ENCODE results near the gene IFNGR1. TPM values are rescaled to one million over a fixed set of nuclear protein-coding genes. Genes with fewer than 3 reads are reported as not detected.
"Not testable (repeated sequence)": the region's sequence is repeated elsewhere in the genome, so short reads cannot be mapped to it uniquely, and the experiment has no call there.

IFNGR1 gene
- total RNA-seq, 4 donors from 2014 or later = 54.7 to 97.4 (median 61.1) TPM

DNA sequence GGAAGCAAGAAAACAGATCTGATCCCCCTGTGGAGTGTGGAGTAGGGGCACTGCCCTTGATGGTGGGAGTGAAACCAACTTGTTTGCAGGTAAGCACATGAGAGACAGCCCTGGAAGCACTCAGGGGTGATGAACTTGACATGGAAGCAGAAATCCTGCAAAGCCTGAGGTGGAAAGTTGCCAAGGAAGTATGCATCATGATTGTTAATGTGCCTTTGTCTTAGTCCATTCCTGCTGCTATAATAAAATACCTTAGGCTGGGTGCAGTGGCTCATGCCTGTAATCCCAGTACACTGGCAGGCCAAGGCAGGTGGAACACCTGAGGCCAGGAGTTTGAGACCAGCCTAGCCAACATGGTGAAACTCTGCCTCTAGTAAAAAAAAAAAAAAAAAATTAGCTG is 40.2 kb upstream of the IFNGR1 start:
- Histone ChIP-seq H3K27ac (no peak overlapping the region), H3K4me1 (peaks cover 3 to 15% of the 10 kb centered on the region in 2 donors), H3K36me3 (no peaks in the 10 kb centered on the region), H3K9me3 (no peaks in the 10 kb centered on the region), H3K27me3 (no peaks in the 10 kb centered on the region), H3K4me3 (no peak overlapping the region)
- intact Hi-C loops (cut with DNase I; ENCODE audit: low total_unique reads) = no loop called here
- TF ChIP-seq POLR2A (IDR thresholded peaks at IDR 0.05) = no peak
- TF ChIP-seq, protein P1, sequence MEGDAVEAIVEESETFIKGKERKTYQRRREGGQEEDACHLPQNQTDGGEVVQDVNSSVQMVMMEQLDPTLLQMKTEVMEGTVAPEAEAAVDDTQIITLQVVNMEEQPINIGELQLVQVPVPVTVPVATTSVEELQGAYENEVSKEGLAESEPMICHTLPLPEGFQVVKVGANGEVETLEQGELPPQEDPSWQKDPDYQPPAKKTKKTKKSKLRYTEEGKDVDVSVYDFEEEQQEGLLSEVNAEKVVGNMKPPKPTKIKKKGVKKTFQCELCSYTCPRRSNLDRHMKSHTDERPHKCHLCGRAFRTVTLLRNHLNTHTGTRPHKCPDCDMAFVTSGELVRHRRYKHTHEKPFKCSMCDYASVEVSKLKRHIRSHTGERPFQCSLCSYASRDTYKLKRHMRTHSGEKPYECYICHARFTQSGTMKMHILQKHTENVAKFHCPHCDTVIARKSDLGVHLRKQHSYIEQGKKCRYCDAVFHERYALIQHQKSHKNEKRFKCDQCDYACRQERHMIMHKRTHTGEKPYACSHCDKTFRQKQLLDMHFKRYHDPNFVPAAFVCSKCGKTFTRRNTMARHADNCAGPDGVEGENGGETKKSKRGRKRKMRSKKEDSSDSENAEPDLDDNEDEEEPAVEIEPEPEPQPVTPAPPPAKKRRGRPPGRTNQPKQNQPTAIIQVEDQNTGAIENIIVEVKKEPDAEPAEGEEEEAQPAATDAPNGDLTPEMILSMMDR (IDR thresholded peaks at IDR 0.05 in 4 of 5, conservative IDR thresholded peaks at IDR 0.05 in 1 of 5) = no peak
- in situ Hi-C loops (cut with MboI; ENCODE audit: low sequenced_read_pairs in 4 of 4) = loop anchor here in 1 of 4 donors (25.0 kb wide), 1 partner anchor 378 kb away; no protein-coding TSS in a partner anchor
- ATAC-seq (no peak), DNase-seq (no peak)

DNA sequence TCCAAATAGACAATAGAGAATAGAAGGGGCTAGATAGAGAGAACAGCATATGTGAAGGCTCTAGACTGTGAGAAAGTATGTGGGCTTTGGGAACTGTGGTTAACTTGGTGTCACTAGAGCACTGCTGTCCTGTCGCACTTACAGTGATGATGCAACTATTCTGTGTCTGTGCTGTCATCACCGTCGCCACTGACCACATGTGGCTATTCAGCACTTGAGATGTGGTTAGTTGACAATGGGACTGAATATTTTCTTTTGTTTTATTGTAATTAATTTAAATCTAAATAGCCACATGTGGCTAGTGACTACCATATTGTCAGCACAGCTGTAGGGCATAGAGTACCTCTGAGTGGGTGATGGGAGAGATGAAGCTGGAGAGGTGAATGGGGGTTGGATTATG is 39.0 kb upstream of the IFNGR1 start:
- ATAC-seq = no peak
- intact Hi-C loops (cut with DNase I; ENCODE audit: low total_unique reads) = no loop called here
- no peak overlapping the region for H3K27ac ChIP-seq
- no peak overlapping the region for H3K4me3 ChIP-seq
- no peaks in the 10 kb centered on the region for H3K36me3 ChIP-seq
- peaks cover 3 to 15% of the 10 kb centered on the region in 2 donors for H3K4me1 ChIP-seq
- TF ChIP-seq, protein P1 (IDR thresholded peaks at IDR 0.05 in 4 of 5, conservative IDR thresholded peaks at IDR 0.05 in 1 of 5) = no peak
- TF ChIP-seq POLR2A (IDR thresholded peaks at IDR 0.05) = no peak
- in situ Hi-C loops (cut with MboI; ENCODE audit: low sequenced_read_pairs in 4 of 4) = loop anchor here in 1 of 4 donors (25.0 kb wide), 1 partner anchor 379 kb away; no protein-coding TSS in a partner anchor
- no peaks in the 10 kb centered on the region for H3K27me3 ChIP-seq
- H3K9me3 ChIP-seq = no peaks in the 10 kb centered on the region
- no peak for DNase-seq

DNA sequence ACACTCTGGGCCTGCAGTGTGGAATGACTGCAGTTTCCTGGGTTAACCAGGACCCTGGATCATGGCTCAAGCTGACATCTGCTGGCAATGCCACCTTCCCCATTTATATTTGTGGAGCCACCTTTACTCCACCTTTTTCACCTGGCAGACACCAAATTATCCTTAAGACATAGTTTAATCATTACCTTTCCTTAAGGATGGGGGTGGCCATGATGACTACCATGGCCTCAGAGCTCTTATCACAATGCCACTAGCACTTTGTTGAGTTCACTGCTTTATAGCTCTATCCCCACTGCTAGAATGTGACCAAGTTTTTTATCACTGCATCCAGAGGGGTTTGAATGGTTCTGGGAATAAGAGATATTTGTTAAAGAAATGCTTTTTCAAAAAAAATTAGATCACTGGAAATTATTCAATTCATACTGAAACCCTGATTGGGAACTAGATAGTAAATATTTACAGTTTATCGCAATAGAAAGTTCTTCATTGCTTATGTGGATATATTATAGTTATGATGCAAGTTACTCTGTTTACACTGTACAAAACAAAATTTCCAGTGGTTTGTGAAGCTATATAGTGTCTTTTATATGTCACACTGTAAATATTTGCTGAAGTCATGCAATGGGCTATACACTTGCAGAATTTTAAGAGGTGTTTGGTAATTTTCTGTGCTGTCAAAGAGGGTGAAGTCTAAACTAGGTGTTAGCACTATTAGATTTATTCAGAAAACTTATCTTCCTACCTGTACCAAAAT is 37.3 kb upstream of the IFNGR1 start:
- in situ Hi-C loops (cut with MboI; ENCODE audit: low sequenced_read_pairs in 4 of 4) = loop anchor here in 1 of 4 donors (25.0 kb wide), 1 partner anchor 381 kb away; no protein-coding TSS in a partner anchor
- Histone ChIP-seq H3K9me3 (no peaks in the 10 kb centered on the region), H3K4me3 (no peak overlapping the region), H3K36me3 (no peaks in the 10 kb centered on the region), H3K4me1 (peaks cover 3 to 5% of the 10 kb centered on the region in 2 donors), H3K27me3 (no peaks in the 10 kb centered on the region), H3K27ac (no peak overlapping the region)
- intact Hi-C loops (cut with DNase I; ENCODE audit: low total_unique reads) = no loop called here
- ATAC-seq (no peak), DNase-seq (no peak)
- no peak for TF ChIP-seq POLR2A (IDR thresholded peaks at IDR 0.05)
- TF ChIP-seq, protein P1 (IDR thresholded peaks at IDR 0.05 in 4 of 5, conservative IDR thresholded peaks at IDR 0.05 in 1 of 5) = no peak

DNA sequence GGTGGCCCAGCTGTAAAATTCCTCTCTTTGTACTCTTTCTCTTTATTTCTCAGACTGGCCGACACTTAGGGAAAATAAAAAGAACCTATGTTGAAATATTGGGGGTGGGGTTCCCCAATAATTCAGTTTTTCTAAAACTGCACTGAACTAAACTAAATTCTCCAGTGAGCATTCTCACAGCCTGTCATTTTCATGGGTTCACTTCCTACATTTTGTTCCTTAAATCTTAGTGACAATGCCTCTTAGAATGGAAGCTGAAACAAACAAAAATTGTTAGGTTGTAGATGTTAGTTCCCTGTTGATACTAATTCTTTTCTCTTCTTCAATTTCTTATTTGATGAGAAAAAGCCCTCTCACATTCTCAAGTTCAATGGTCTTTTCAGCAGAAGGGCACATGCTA is 35.8 kb upstream of the IFNGR1 start:
- no peaks in the 10 kb centered on the region for H3K4me1 ChIP-seq
- ATAC-seq (no peak), DNase-seq (no peak)
- TF ChIP-seq, protein P1 (IDR thresholded peaks at IDR 0.05 in 4 of 5, conservative IDR thresholded peaks at IDR 0.05 in 1 of 5) = no peak
- no peak for TF ChIP-seq POLR2A (IDR thresholded peaks at IDR 0.05)
- no peak overlapping the region for H3K4me3 ChIP-seq
- in situ Hi-C loops (cut with MboI; ENCODE audit: low sequenced_read_pairs in 4 of 4) = loop anchor here in 1 of 4 donors (25.0 kb wide), 1 partner anchor 382 kb away; no protein-coding TSS in a partner anchor
- H3K9me3 ChIP-seq = no peaks in the 10 kb centered on the region
- no peaks in the 10 kb centered on the region for H3K27me3 ChIP-seq
- intact Hi-C loops (cut with DNase I; ENCODE audit: low total_unique reads) = no loop called here
- no peaks in the 10 kb centered on the region for H3K36me3 ChIP-seq
- no peak overlapping the region for H3K27ac ChIP-seq

DNA sequence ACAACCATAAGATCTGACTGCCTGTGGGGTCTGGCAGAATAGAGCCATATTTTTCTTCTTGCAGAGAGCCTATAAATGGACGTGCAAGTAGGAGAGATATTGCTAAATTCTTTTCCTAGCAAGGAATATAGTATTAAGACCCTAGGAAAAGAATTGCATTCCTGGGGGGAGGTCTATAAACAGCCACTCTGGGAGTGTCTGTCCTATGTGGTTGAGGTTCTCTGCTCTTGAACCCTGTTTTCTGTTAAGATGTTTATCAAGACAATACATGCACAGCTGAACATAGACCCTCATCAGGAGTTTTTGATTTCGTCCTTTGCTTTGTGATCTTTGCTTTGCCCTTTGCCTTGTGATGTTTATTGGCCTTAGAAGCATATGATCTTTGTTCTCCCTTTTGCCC is 35.2 kb upstream of the IFNGR1 start:
- H3K9me3 ChIP-seq; H3K36me3 ChIP-seq; H3K4me3 ChIP-seq; DNase-seq; H3K27ac ChIP-seq; H3K4me1 ChIP-seq; H3K27me3 ChIP-seq; intact Hi-C loops (cut with DNase I; ENCODE audit: low total_unique reads); ATAC-seq: not testable (repeated sequence)
- in situ Hi-C loops (cut with MboI; ENCODE audit: low sequenced_read_pairs in 4 of 4) = loop anchor here in 1 of 4 donors (25.0 kb wide), 1 partner anchor 383 kb away; no protein-coding TSS in a partner anchor

Data from gastrocnemius medialis (tissue), 4 donors.